Measurements from ENCODE around the gene PPIC.

GRCh38 chr5:123028222-123028621 lies 8.3 kb downstream of the PPIC start:
- TF ChIP-seq EP300 (IDR thresholded peaks at IDR 0.05) (no peak), CTCF (IDR thresholded peaks at IDR 0.05) (no peak), POLR2AphosphoS5 (IDR thresholded peaks at IDR 0.05) (no peak), POLR2A (IDR thresholded peaks at IDR 0.05) (no peak)

All from upper lobe of left lung (tissue), 4 donors.